Ishikawa (cell line): ENCODE data around the gene ROBO2.

Experiments used
- CREB1 ChIP-seq: IDR thresholded peaks from 2 replicates; pipeline ENCODE4 v1.6.1; 2012; ENCODE audit warnings: low read depth
- EP300 ChIP-seq: IDR thresholded peaks from 2 replicates; pipeline ENCODE4 v1.6.1; 2012; ENCODE audit warnings: borderline replicate concordance
- NFIC ChIP-seq: IDR thresholded peaks from 2 replicates; pipeline ENCODE4 v1.6.1; 2012
- RAD21 ChIP-seq: IDR thresholded peaks from 2 replicates; pipeline ENCODE4 v1.6.1; 2012; ENCODE audit warnings: low read depth
- REST ChIP-seq: IDR thresholded peaks from 2 replicates; pipeline ENCODE4 v1.6.1; 2012; ENCODE audit warnings: low read depth, mild to moderate bottlenecking
- TAF1 ChIP-seq: IDR thresholded peaks from 2 replicates; pipeline ENCODE4 v1.6.1; 2012; ENCODE audit warnings: low read depth, mild to moderate bottlenecking
- TCF12 ChIP-seq: IDR thresholded peaks from 2 replicates; pipeline ENCODE4 v1.6.1; 2012; ENCODE audit warnings: low read depth
- YY1 ChIP-seq: IDR thresholded peaks from 2 replicates; pipeline ENCODE4 v1.6.1; 2012; ENCODE audit warnings: low read depth
- ZBTB7A ChIP-seq: IDR thresholded peaks from 2 replicates; pipeline ENCODE4 v1.6.1; 2012; ENCODE audit warnings: low read depth
- TF ChIP-seq, protein P1 (sequence below): IDR thresholded peaks from 2 replicates; pipeline ENCODE4 v1.6.1; 2012

DNA sequence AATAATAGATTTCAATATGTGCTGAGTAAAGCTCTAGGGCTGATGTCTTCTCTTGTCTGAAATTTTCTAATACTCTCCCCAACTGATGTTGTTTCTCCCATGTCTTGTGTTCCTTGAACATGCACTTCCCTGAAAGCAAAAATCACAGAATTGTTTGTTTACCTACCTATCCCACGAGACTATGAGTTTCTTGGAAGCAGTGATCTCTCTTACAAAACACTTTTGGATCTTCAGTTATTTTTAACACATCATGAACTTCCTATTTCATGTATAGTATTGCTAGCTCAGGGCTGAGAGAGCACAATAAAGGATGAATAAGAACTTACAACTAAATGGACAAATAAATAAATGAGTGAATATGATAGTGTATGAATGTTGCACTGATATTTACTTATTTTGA is 365.0 kb downstream of the ROBO2 start:
- no peak for TF ChIP-seq REST
- no peak for TF ChIP-seq RAD21
- TF ChIP-seq TAF1 = no peak
- no peak for TF ChIP-seq EP300
- TF ChIP-seq NFIC = no peak
- no peak for TF ChIP-seq ZBTB7A
- no peak for TF ChIP-seq YY1
- TF ChIP-seq, protein P1, sequence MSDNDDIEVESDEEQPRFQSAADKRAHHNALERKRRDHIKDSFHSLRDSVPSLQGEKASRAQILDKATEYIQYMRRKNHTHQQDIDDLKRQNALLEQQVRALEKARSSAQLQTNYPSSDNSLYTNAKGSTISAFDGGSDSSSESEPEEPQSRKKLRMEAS = no peak
- TF ChIP-seq CREB1 = no peak
- no peak for TF ChIP-seq TCF12
